ENCODE results near the gene RBM47. TPM values are rescaled to one million over a fixed set of nuclear protein-coding genes. Genes with fewer than 3 reads are reported as not detected.

Gene RBM47
- total RNA-seq, 3 donors from 2014 or later = 66.6 to 151 (median 89.5) TPM

DNA sequence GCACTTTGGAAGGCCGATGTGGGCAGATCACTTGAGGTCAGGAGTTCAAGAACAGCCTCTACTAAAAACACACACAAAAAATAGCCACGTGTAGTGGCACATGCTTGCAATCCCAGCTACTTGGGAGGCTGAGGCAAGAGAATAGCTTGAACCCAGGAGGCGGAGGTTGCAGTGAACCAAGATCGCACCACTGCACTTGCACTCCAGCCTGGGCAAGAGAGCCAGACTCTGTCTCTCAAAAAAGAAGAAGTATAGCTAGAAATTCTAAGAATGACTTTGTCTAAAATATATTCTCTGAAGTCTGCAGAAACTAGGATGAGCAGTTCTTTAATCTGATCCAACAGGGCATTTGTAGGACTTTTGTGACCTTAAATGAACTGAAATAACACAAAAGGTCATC, 17.4 kb downstream of the RBM47 start:
- intact Hi-C loops (cut with DNase I; ENCODE audit: low total_unique reads) = no loop called here
- no peak overlapping the region for H3K27ac ChIP-seq
- H3K4me1 ChIP-seq = no peaks in the 10 kb centered on the region
- TF ChIP-seq POLR2A (IDR thresholded peaks at IDR 0.05) (no peak), POLR2AphosphoS5 (IDR thresholded peaks at IDR 0.05) (no peak)
- TF ChIP-seq, protein P1, sequence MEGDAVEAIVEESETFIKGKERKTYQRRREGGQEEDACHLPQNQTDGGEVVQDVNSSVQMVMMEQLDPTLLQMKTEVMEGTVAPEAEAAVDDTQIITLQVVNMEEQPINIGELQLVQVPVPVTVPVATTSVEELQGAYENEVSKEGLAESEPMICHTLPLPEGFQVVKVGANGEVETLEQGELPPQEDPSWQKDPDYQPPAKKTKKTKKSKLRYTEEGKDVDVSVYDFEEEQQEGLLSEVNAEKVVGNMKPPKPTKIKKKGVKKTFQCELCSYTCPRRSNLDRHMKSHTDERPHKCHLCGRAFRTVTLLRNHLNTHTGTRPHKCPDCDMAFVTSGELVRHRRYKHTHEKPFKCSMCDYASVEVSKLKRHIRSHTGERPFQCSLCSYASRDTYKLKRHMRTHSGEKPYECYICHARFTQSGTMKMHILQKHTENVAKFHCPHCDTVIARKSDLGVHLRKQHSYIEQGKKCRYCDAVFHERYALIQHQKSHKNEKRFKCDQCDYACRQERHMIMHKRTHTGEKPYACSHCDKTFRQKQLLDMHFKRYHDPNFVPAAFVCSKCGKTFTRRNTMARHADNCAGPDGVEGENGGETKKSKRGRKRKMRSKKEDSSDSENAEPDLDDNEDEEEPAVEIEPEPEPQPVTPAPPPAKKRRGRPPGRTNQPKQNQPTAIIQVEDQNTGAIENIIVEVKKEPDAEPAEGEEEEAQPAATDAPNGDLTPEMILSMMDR (IDR thresholded peaks at IDR 0.05) = no peak
- no peaks in the 10 kb centered on the region for H3K9me3 ChIP-seq
- no peak overlapping the region for H3K4me3 ChIP-seq
- no peaks in the 10 kb centered on the region for H3K36me3 ChIP-seq
- no peaks in the 10 kb centered on the region for H3K27me3 ChIP-seq
- DNase-seq (ENCODE audit: low spot score in 2 of 2) = no peak

DNA sequence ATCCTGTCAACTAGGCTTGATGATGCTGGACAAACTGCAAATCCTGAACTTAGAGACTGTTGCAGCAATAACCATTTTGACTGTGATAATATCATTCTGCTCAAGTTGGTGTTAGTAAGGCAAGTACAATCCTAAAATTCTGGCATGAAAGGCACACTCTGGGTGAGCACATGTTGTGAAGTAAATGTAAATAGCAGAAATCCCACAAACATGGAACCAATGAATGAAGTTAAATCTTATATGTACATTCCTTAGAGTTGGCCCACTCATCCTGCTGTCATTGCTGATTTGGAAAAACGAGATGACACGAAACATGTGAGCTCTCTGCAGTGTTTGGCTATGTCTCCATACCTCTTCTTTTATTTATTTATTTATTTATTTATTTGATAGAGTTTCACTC, 21.0 kb downstream of the RBM47 start:
- Histone ChIP-seq H3K27ac (no peak overlapping the region), H3K4me1 (no peaks in the 10 kb centered on the region), H3K9me3 (no peaks in the 10 kb centered on the region), H3K36me3 (no peaks in the 10 kb centered on the region), H3K4me3 (no peak overlapping the region), H3K27me3 (no peaks in the 10 kb centered on the region)
- DNase-seq (ENCODE audit: low spot score in 2 of 2) = no peak
- TF ChIP-seq, protein P1 (IDR thresholded peaks at IDR 0.05) = no peak
- TF ChIP-seq POLR2AphosphoS5 (IDR thresholded peaks at IDR 0.05) (no peak), POLR2A (IDR thresholded peaks at IDR 0.05) (no peak)
- intact Hi-C loops (cut with DNase I; ENCODE audit: low total_unique reads) = no loop called here

DNA sequence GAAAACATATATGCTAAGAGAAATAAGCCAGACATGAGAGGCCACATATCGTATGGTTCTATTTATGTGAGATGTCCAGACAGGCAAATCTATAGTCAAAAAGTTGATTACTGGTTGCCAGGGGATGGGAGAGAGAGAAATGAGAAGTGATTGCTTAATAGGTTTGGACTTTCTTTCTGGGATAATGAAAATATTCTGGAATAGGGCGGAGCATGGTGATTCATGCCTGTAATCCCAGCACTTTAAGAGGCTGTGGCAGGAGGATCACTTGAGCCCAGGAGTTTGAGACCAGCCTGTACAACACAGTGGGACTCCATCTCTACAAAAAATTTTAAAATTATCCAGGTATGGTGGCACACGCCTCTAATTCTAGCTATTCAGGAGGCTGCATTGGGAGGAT, 22.4 kb downstream of the RBM47 start:
- no peak for DNase-seq (ENCODE audit: low spot score in 2 of 2)
- no peak for TF ChIP-seq POLR2AphosphoS5 (IDR thresholded peaks at IDR 0.05)
- Histone ChIP-seq H3K27ac (no peak overlapping the region), H3K4me1 (no peaks in the 10 kb centered on the region), H3K27me3 (no peaks in the 10 kb centered on the region), H3K4me3 (no peak overlapping the region), H3K36me3 (no peaks in the 10 kb centered on the region), H3K9me3 (no peaks in the 10 kb centered on the region)
- intact Hi-C loops (cut with DNase I; ENCODE audit: low total_unique reads) = no loop called here

DNA sequence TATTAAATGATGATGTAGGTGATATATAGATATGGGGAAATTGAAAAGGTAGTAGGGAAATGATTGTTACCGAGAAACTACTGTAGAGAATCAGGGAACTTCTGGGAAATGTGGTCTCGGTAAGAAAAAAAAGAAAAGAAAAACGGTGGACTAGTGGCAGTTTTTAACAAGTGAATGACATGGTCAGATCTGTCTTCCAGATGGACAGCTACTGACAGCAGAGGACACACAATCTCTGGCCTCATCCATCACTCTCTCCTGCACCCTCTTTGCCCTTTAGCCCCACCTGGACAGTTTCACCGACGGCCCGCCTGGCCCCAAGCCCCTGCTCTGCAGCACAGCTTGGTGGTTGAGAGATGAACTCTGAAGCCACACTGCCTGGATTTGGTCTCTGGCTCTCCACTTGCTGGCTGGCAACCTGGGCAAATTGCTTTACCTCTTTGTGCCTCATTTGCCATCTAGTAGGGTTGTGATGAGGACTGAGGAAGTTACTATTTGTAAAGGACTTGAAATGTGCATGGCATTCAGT, 23.4 kb downstream of the RBM47 start:
- Histone ChIP-seq H3K27me3 (no peaks in the 10 kb centered on the region), H3K4me1 (no peaks in the 10 kb centered on the region), H3K27ac (no peak overlapping the region), H3K4me3 (no peak overlapping the region), H3K9me3 (no peaks in the 10 kb centered on the region), H3K36me3 (no peaks in the 10 kb centered on the region)
- DNase-seq (ENCODE audit: low spot score in 2 of 2) = no peak
- intact Hi-C loops (cut with DNase I; ENCODE audit: low total_unique reads) = no loop called here
- TF ChIP-seq POLR2AphosphoS5 (IDR thresholded peaks at IDR 0.05) (no peak), POLR2A (IDR thresholded peaks at IDR 0.05) (no peak)
- TF ChIP-seq, protein P1 (IDR thresholded peaks at IDR 0.05) = no peak

DNA sequence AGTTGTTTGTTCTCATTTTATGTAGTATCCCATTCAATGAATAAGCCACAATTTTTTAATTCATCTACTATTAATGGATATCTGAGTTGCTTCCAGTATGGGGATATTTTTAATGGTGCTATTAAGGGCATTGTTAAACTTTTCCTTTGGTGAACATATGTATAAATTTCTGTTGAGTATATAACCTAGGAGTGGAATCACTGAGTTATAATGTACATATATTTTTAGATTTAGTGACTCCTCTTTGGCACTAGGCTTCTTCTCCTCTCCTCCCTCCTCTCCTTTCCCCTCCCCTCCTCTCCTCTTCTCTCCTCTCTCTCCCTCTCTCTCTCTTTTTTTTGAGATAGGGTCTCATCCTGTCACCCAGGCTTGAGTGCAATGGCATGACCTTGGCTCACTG, 26.4 kb downstream of the RBM47 start:
- H3K36me3 ChIP-seq = no peaks in the 10 kb centered on the region
- no peak overlapping the region for H3K27ac ChIP-seq
- no peak overlapping the region for H3K4me3 ChIP-seq
- no peaks in the 10 kb centered on the region for H3K27me3 ChIP-seq
- DNase-seq (ENCODE audit: low spot score in 2 of 2) = no peak
- no peak for TF ChIP-seq POLR2AphosphoS5 (IDR thresholded peaks at IDR 0.05)
- TF ChIP-seq POLR2A (IDR thresholded peaks at IDR 0.05) = no peak
- TF ChIP-seq, protein P1 (IDR thresholded peaks at IDR 0.05) = no peak
- no peaks in the 10 kb centered on the region for H3K9me3 ChIP-seq
- H3K4me1 ChIP-seq = no peaks in the 10 kb centered on the region
- intact Hi-C loops (cut with DNase I; ENCODE audit: low total_unique reads) = no loop called here

DNA sequence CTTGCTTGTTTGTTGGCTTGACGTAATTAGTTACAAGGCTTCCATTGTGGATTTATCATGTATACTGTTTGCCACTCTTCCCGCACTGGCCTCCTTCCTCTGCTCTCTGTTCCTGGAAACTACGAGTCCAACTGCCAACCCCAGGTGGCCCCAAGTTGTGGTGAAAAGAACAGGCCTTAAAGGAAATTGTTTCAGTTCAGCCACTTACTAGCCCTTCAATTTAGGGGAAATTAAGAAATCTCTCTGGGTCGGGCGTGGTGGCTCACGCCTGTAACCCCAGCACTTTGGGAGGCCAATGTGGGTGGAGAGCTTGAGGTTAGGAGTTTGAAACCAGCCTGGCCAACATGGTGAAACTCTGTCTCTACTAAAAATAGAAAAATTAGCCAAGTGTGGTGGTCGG, 28.0 kb downstream of the RBM47 start:
- no peak for DNase-seq (ENCODE audit: low spot score in 2 of 2)
- Histone ChIP-seq H3K27me3 (no peaks in the 10 kb centered on the region), H3K36me3 (no peaks in the 10 kb centered on the region), H3K9me3 (no peaks in the 10 kb centered on the region), H3K4me1 (no peaks in the 10 kb centered on the region), H3K27ac (peak overlapping the region in 1 of 2 donors; percentile 36), H3K4me3 (no peak overlapping the region)
- intact Hi-C loops (cut with DNase I; ENCODE audit: low total_unique reads) = no loop called here
- TF ChIP-seq POLR2AphosphoS5 (IDR thresholded peaks at IDR 0.05) (no peak), POLR2A (IDR thresholded peaks at IDR 0.05) (no peak)
- TF ChIP-seq, protein P1 (IDR thresholded peaks at IDR 0.05) = no peak
